Right lobe of liver (tissue), 6 donors: Measurements from ENCODE around the gene CERK. TPM values are rescaled to one million over a fixed set of nuclear protein-coding genes. Genes with fewer than 3 reads are reported as not detected.
"Not testable (repeated sequence)": the region's sequence is repeated elsewhere in the genome, so short reads cannot be mapped to it uniquely, and the experiment has no call there.

Source experiments
- ATAC-seq, 4 donors: fragments of 200-7000 bp; cut with Tn5 transposase; one replicate each; pipeline ENCODE4 v1.9.1; 2020; ENCODE audit warnings: mild to moderate bottlenecking in 4 of 4, moderate library complexity in 4 of 4
- DNase-seq, 3 donors: peaks; one replicate each; pipeline ENCODE4 v3.0.0-alpha.2; 2020
- H3K27ac ChIP-seq, 3 donors: fragments of 200-600 bp; one replicate each; pipeline ENCODE4 v1.8.0; 2022
- H3K27me3 ChIP-seq, 2 donors: fragments of 200-600 bp; one replicate each; pipeline ENCODE4 v1.8.0; 2022
- H3K36me3 ChIP-seq, 4 donors: fragments of 200-600 bp; sonication (generic) in 1 of 4; one replicate each; pipeline versions ENCODE4 v1.5.1 to v1.8.0; 2017 to 2022; ENCODE audit warnings: control low read depth in 1 of 4
- H3K4me1 ChIP-seq, 4 donors: fragments of 200-600 bp; sonication (generic) in 1 of 4; one replicate each; pipeline versions ENCODE4 v1.5.1 to v1.8.0; 2017 to 2022; ENCODE audit warnings: control low read depth in 1 of 4
- H3K4me3 ChIP-seq, 3 donors: fragments of 200-600 bp; one replicate each; pipeline ENCODE4 v1.8.0; 2022
- H3K9me3 ChIP-seq, 4 donors: fragments of 200-600 bp; sonication (generic) in 1 of 4; one replicate each; pipeline versions ENCODE4 v1.5.1 to v1.8.0; 2017 to 2022; ENCODE audit warnings: control low read depth in 1 of 4
- POLR2A ChIP-seq: fragments of 450-650 bp; IDR thresholded peaks from one replicate; pipeline ENCODE4 v1.6.1; 2017; ENCODE audit warnings: antibody characterized with exemption, mild to moderate bottlenecking
- WGBS: methylation state at CpG from one replicate; pipeline ENCODE4 v1.1.6; 2018; ENCODE audit warnings: low coverage, low lambda C conversion rate; ENCODE audit not compliant: insufficient coverage; ENCODE audit errors: missing lambda C conversion rate; 5-methylcytosine and 5-hydroxymethylcytosine counted together
- intact Hi-C, 2 donors: fragments of 100-400 bp; cut with DNase I; formaldehyde crosslinking; loops; one replicate each; pipeline versions ENCODE4 v1.11.2 to v1.14.1; 2022
- long read RNA-seq: library from polyadenylated mRNA; unstranded; transcript quantifications from one replicate; pipeline ENCODE4 v2.0.0, GENCODE V29; 2019
- total RNA-seq, 6 experiments: library from RNA; depleted of rRNA in 2 of 6; stranded (reverse); fragments of >200 nt in 2 of 6; fragmentation: NEBNext Ultra II Directional in 3 of 6; extraction: Animal tissue kit (Norgen Biotek cat#: 25700) in 3 of 6; gene quantifications; one replicate each; pipeline versions ENCODE4 v1.1.0 to v1.2.4, GENCODE V29; 2016 to 2023
- TF ChIP-seq, protein P1 (sequence below), 4 donors: fragments of 200-600 bp in 3 of 4; fragments of 450-650 bp in 1 of 4; IDR thresholded peaks; one replicate each; pipeline versions ENCODE4 v1.5.1 to v1.8.0; 2016 to 2022; ENCODE audit warnings: antibody characterized with exemption in 4 of 4, mild to moderate bottlenecking in 2 of 4
- donor health status: DM: no; HTN: yes; CAD: no.
- donor health status: DM: no; HTN: no; CAD: no.
- donor health status: DM: no; HTN: no; CAD: no.
- donor health status: DM: no; HTN: yes; CAD: no.
- donor health status: DM: no; HTN: yes; CAD: no.

CERK gene, protein sequence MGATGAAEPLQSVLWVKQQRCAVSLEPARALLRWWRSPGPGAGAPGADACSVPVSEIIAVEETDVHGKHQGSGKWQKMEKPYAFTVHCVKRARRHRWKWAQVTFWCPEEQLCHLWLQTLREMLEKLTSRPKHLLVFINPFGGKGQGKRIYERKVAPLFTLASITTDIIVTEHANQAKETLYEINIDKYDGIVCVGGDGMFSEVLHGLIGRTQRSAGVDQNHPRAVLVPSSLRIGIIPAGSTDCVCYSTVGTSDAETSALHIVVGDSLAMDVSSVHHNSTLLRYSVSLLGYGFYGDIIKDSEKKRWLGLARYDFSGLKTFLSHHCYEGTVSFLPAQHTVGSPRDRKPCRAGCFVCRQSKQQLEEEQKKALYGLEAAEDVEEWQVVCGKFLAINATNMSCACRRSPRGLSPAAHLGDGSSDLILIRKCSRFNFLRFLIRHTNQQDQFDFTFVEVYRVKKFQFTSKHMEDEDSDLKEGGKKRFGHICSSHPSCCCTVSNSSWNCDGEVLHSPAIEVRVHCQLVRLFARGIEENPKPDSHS
- total RNA-seq, result 10 to 100 TPM in 5 of 6 experiments, 1 to 10 TPM in 1; 9.6 to 27.5 (median 18.5) TPM
- long read RNA-seq, result 0 reads

DNA sequence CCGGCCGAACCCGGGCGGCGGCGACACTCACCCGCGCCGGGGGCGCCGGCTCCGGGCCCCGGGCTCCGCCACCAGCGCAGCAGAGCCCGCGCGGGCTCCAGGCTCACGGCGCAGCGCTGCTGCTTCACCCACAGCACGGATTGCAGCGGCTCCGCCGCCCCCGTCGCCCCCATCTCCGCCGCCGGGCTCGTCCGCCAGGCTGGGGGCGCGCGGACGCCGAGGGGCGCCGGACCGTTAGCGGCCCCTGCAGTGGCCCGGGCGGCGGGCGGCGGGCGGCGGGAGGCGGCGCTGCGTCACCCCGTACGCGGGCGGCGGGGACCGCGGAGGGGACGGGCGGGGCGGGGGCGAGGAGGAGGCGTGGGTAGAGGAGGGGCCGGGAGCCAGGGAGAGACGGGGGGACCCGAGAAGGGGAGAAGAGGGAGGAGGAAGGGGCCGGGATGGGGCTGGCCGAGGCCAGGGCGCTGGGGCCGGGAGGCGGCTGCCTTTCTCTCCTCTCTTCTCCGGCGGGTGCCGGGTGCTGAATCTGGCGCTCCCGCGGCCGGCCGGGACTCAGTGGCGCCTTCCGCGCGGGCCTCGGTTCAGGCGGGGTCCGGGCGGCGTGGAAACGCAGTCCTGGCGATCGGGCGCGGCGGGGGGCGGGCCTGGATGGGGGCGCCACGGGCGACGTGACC is at the start of gene CERK:
CERK (minus strand) TSS at position 277 of the 671 bp plus-strand sequence; CDS start at position 173, 104 bp downstream.
- peaks cover 0 to 2% (median 0%) of the 10 kb centered on the region in 4 donors for H3K36me3 ChIP-seq
- peak within 1 kb of the TSS; percentile 73 to 90 (median 87) for H3K27ac ChIP-seq
- DNase-seq, result peak; percentile 78 to 86 (median 83)
- peak; percentile 58 to 77 (median 67) for ATAC-seq
- H3K4me1 ChIP-seq, result peaks cover 0 to 69% (median 35%) of the 10 kb centered on the region in 4 donors
- peak; percentile 84 for TF ChIP-seq POLR2A
- TF ChIP-seq, protein P1, sequence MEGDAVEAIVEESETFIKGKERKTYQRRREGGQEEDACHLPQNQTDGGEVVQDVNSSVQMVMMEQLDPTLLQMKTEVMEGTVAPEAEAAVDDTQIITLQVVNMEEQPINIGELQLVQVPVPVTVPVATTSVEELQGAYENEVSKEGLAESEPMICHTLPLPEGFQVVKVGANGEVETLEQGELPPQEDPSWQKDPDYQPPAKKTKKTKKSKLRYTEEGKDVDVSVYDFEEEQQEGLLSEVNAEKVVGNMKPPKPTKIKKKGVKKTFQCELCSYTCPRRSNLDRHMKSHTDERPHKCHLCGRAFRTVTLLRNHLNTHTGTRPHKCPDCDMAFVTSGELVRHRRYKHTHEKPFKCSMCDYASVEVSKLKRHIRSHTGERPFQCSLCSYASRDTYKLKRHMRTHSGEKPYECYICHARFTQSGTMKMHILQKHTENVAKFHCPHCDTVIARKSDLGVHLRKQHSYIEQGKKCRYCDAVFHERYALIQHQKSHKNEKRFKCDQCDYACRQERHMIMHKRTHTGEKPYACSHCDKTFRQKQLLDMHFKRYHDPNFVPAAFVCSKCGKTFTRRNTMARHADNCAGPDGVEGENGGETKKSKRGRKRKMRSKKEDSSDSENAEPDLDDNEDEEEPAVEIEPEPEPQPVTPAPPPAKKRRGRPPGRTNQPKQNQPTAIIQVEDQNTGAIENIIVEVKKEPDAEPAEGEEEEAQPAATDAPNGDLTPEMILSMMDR (IDR thresholded peaks at IDR 0.05), result peak in 1 of 4 donors; percentile 4
- intact Hi-C loops, result no loop called here
- WGBS, result 0% methylated on average over 35 of the region's 99 CpGs
- H3K27me3 ChIP-seq, result no peaks in the 10 kb centered on the region
- peak within 1 kb of the TSS; percentile 82 to 86 (median 86) for H3K4me3 ChIP-seq
- no peaks in the 10 kb centered on the region for H3K9me3 ChIP-seq

DNA sequence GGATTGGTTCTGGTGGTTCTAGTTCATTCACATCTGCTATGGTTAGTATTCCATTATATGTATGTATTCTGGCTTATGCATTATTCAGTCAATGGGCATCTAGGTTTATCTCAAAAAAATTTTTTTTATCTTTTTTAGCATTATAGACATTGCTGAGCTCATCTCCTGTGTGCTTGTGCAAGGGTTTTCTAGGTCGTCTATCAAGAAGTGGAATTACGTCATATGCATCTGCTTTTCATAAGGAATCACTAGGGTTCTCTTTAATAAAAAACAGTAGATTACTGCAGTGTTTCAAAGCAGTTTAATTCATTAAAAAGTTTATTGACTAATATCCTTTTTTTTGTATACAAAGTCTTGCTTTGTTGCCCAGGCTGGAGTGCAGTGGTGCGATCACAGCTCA is 45.7 kb upstream of the CERK start:
- H3K4me1 ChIP-seq, result no peaks in the 10 kb centered on the region
- no peak overlapping the region for H3K4me3 ChIP-seq
- H3K36me3 ChIP-seq, result no peaks in the 10 kb centered on the region
- WGBS, result 53% methylated on average over 2 of the region's 3 CpGs
- H3K27me3 ChIP-seq, result no peaks in the 10 kb centered on the region
- ATAC-seq (no peak), DNase-seq (no peak)
- no peak overlapping the region for H3K27ac ChIP-seq
- intact Hi-C loops, result no loop called here
- TF ChIP-seq POLR2A, result no peak
- TF ChIP-seq, protein P1 (IDR thresholded peaks at IDR 0.05), result no peak
- no peaks in the 10 kb centered on the region for H3K9me3 ChIP-seq

DNA sequence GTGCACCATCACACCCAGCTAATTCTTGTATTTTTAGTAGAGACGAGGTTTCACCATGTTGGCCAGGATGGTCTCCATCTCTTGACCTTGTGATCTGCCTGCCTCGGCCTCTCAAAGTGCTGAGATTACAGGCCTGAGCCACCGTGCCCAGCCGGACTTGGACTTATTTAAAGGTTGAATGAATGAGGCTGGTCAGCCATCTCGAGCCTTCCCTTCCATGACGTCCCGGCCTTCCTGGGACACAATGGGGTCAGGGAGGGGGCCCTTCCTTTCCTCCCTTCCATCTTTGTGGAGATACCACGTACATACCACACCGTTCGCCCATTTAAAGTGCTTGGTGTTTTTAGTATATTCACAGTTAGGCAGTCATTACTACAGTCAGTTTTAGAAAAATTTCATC is 44.1 kb upstream of the CERK start:
- H3K9me3 ChIP-seq, ATAC-seq, intact Hi-C loops, H3K4me3 ChIP-seq, H3K27ac ChIP-seq, H3K4me1 ChIP-seq, H3K27me3 ChIP-seq, H3K36me3 ChIP-seq, DNase-seq: not testable (repeated sequence)
- 85% methylated on average over 2 of the region's 10 CpGs for WGBS

DNA sequence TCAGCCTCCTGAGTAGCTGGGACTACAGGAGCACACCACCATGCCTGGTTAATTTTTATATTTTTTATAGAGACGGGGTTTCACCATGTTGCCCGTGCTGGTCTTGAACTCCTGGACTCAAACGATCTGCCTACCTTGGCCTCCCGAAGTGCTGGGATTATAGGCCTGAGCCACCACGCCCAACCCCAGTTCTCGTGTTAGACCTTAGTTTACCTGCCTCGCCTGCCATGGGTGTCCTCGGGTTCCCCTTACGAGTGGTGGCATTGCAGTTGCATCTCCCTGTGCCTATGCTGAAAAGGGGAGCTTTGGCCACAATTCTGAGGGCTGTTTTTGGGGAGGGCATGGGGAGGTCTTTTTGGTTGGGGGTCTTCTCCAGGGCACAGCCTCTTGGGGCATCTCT is 43.2 kb upstream of the CERK start:
- H3K36me3 ChIP-seq, result no peaks in the 10 kb centered on the region
- H3K9me3 ChIP-seq, result no peaks in the 10 kb centered on the region
- intact Hi-C loops, result no loop called here
- no peaks in the 10 kb centered on the region for H3K27me3 ChIP-seq
- peaks cover 0 to 9% (median 3%) of the 10 kb centered on the region in 4 donors for H3K4me1 ChIP-seq
- 99% methylated on average over 9 of the region's 9 CpGs for WGBS
- no peak overlapping the region for H3K4me3 ChIP-seq
- no peak for DNase-seq
- TF ChIP-seq, protein P1 (IDR thresholded peaks at IDR 0.05), result no peak
- no peak for TF ChIP-seq POLR2A
- no peak overlapping the region for H3K27ac ChIP-seq
- no peak for ATAC-seq
